SH-SY5Y (cell line): ENCODE results near the gene SLC10A6.

ENCODE experiments used
- GATA2 ChIP-seq: IDR thresholded peaks from 2 replicates; pipeline ENCODE4 v1.6.1; 2011; ENCODE audit warnings: mild to moderate bottlenecking, low read depth, low read length
- GATA3 ChIP-seq: IDR thresholded peaks from 2 replicates; pipeline ENCODE4 v1.6.1; 2011; ENCODE audit warnings: low read depth, mild to moderate bottlenecking, low read length, moderate library complexity

DNA sequence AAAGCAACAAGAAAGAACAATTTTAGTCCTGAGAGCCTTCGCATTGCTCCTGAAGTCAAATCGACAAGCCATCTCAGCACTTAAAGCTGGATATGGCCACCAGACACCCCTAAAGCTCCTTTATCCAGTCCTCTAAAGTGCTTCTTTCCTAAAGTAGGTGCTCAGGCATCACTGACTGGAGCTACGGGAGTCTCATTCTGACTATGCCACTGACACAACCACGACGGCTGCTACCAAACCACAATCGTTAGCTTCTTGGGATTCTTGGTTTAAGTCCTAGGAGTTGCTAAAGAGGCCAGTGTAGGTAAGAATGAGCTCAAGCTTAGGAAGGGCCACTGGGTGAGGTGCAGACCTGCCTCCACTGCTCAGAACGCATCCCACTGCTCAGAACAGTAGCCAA lies 1.0 kb downstream of the SLC10A6 start:
- TF ChIP-seq GATA2 (no peak), GATA3 (no peak)
